HepG2 (cell line): ENCODE data around the gene ULK4. TPM values are rescaled to one million over a fixed set of nuclear protein-coding genes. Genes with fewer than 3 reads are reported as not detected.
A peak's percentile ranks its signal among the peaks of the same experiment; 100 is the strongest.

ENCODE experiments used
- CREM ChIP-seq, 2 experiments: sonication (generic) in 1 of 2; formaldehyde crosslinking in 1 of 2; IDR thresholded peaks; 2 replicates each; pipeline versions ENCODE4 v1.4.0 to v1.6.1; 2016 to 2020; ENCODE audit warnings: antibody characterized with exemption in 1 of 2, mild to moderate bottlenecking in 1 of 2, missing genetic modification reagents in 1 of 2
- GATAD2A ChIP-seq: IDR thresholded peaks from 2 replicates; pipeline ENCODE4 v1.6.1; 2016
- HMGXB3 ChIP-seq: sonication (generic); formaldehyde crosslinking; IDR thresholded peaks from 2 replicates; pipeline ENCODE4 v1.4.0; 2020; ENCODE audit warnings: missing genetic modification reagents, borderline replicate concordance
- HNF1B ChIP-seq: sonication (generic); formaldehyde crosslinking; IDR thresholded peaks from 2 replicates; pipeline ENCODE4 v1.5.1; 2020; ENCODE audit warnings: mild to moderate bottlenecking, moderate library complexity, missing genetic modification reagents
- HNRNPH1 ChIP-seq: fragments of 200-400 bp; formaldehyde crosslinking; optimal IDR thresholded peaks from 2 replicates; pipeline ENCODE3; 2017; ENCODE audit warnings: mild to moderate bottlenecking, low read depth, low read length
- HOXA5 ChIP-seq: sonication (generic); formaldehyde crosslinking; IDR thresholded peaks from 2 replicates; pipeline ENCODE4 v1.4.0; 2020; ENCODE audit warnings: missing genetic modification reagents
- MED8 ChIP-seq: sonication (generic); formaldehyde crosslinking; IDR thresholded peaks from 2 replicates; pipeline ENCODE4 v1.8.1; 2023; ENCODE audit warnings: mild to moderate bottlenecking, missing genetic modification reagents; ENCODE audit not compliant: insufficient replicate concordance
- MNT ChIP-seq: fragments of 450-650 bp; IDR thresholded peaks from 2 replicates; pipeline ENCODE4 v1.6.1; 2016
- NCOA2 ChIP-seq: sonication (generic); formaldehyde crosslinking; IDR thresholded peaks from 2 replicates; pipeline ENCODE4 v1.8.0; 2022; ENCODE audit warnings: inconsistent platforms
- PHF21A ChIP-seq: sonication (generic); formaldehyde crosslinking; IDR thresholded peaks from 2 replicates; pipeline ENCODE4 v1.5.0; 2020; ENCODE audit warnings: mild to moderate bottlenecking, missing genetic modification reagents
- PPARG ChIP-seq: conservative IDR thresholded peaks from 2 replicates; pipeline ENCODE4 v1.6.1; 2016; ENCODE audit warnings: missing biosample characterization, missing genetic modification reagents
- SOX5 ChIP-seq: IDR thresholded peaks from 2 replicates; pipeline ENCODE4 v1.6.1; 2016; ENCODE audit warnings: borderline replicate concordance
- SOX6 ChIP-seq, 2 experiments: fragments of 450-650 bp in 1 of 2; sonication (generic) in 1 of 2; formaldehyde crosslinking in 1 of 2; IDR thresholded peaks; 2 replicates each; pipeline versions ENCODE4 v1.4.0 to v1.6.1; 2017 to 2020; ENCODE audit warnings: antibody characterized with exemption in 1 of 2, mild to moderate bottlenecking in 1 of 2, missing genetic modification reagents in 1 of 2
- U2AF2 ChIP-seq: fragments of 200-400 bp; formaldehyde crosslinking; IDR thresholded peaks from 2 replicates; pipeline ENCODE4 v1.6.1; 2017; ENCODE audit warnings: low read depth, mild to moderate bottlenecking, low read length
- ZFYVE20 ChIP-seq: sonication (generic); formaldehyde crosslinking; IDR thresholded peaks from 2 replicates; pipeline ENCODE4 v1.8.0; 2023; ENCODE audit warnings: low read depth, mild to moderate bottlenecking, moderate library complexity, missing genetic modification reagents, borderline replicate concordance
- ZNF605 ChIP-seq: sonication (generic); formaldehyde crosslinking; IDR thresholded peaks from 2 replicates; pipeline ENCODE4 v1.8.0; 2022; ENCODE audit warnings: mild to moderate bottlenecking, missing genetic modification reagents
- ZNF687 ChIP-seq: sonication (generic); formaldehyde crosslinking; IDR thresholded peaks from 2 replicates; pipeline ENCODE4 v1.5.1; 2020; ENCODE audit warnings: mild to moderate bottlenecking, missing genetic modification reagents, moderate library complexity
- ZSCAN25 ChIP-seq: sonication (generic); formaldehyde crosslinking; IDR thresholded peaks from 2 replicates; pipeline ENCODE4 v1.8.0; 2022; ENCODE audit warnings: mild to moderate bottlenecking, missing genetic modification reagents
- polyA plus RNA-seq, 8 experiments: library from polyadenylated mRNA; depleted of rRNA in 3 of 8; stranded (reverse) in 7 of 8; unstranded in 1 of 8; fragments of >200 nt; fragmentation: Illumina TruSeq in 4 of 8; extraction: Trizol in 4 of 8; gene quantifications; 2 replicates each; pipeline versions ENCODE4 v1.2.1 to v1.2.3, GENCODE V29; 2011 to 2016; ENCODE audit warnings: low read depth in 4 of 8, missing spikeins in 1 of 8, mixed read lengths in 1 of 8; ENCODE audit not compliant: insufficient read depth in 1 of 8
- total RNA-seq, 5 experiments: library from RNA; depleted of rRNA; stranded (reverse); fragments of >200 nt; fragmentation: Illumina TruSeq; extraction: Trizol; gene quantifications; 2 replicates each; pipeline ENCODE4 v1.2.3, GENCODE V29; 2016; ENCODE audit warnings: low read depth in 1 of 5

ULK4 gene
- total and polyA plus RNA-seq, 2 of the 13 experiments (the other 11 are each of a cell fraction or from before 2014, with no cell fraction given) = 6.7 to 11.8 TPM

GRCh38 chr3:41265823-41266273, 696.1 kb downstream of the ULK4 start (continued):
- peak; percentile 60; the same call in 1 of the 2 replicates for TF ChIP-seq HNF1B
- no peak for TF ChIP-seq ZSCAN25 (CRISPR knock-in tag)
- TF ChIP-seq CREM (IDR thresholded peaks at IDR 0.05) = peak; percentile 77
- TF ChIP-seq CREM (CRISPR knock-in tag; IDR thresholded peaks at IDR 0.05) = no peak
- peak; percentile 50 for TF ChIP-seq PPARG (CRISPR knock-in tag)
- TF ChIP-seq PHF21A = peak; percentile 87
- 0 out of 2 replicates have a peak, but pooled peaks have one; percentile 44 for TF ChIP-seq ZNF605 (CRISPR knock-in tag)
- TF ChIP-seq HMGXB3 (CRISPR knock-in tag) = 0 out of 2 replicates have a peak, but pooled peaks have one; percentile 19
- peak; percentile 52; the same call in 1 of the 2 replicates for TF ChIP-seq ZNF687 (CRISPR knock-in tag)
- TF ChIP-seq HOXA5 (CRISPR knock-in tag) = 0 out of 2 replicates have a peak, but pooled peaks have one; percentile 22
- TF ChIP-seq MED8 = no peak
- no peak for TF ChIP-seq U2AF2
- TF ChIP-seq SOX5 (CRISPR knock-in tag) = peak; percentile 78
- no peak for TF ChIP-seq HNRNPH1
- TF ChIP-seq MNT = no peak
- no peak for TF ChIP-seq ZFYVE20 (CRISPR knock-in tag)
- TF ChIP-seq GATAD2A (CRISPR knock-in tag) = peak; percentile 55
- peak; percentile 88 for TF ChIP-seq NCOA2 (CRISPR knock-in tag)
- TF ChIP-seq SOX6 (IDR thresholded peaks at IDR 0.05) = no peak
- peak; percentile 77 for TF ChIP-seq SOX6 (CRISPR knock-in tag; IDR thresholded peaks at IDR 0.05)
